GM21390 (cell line): Measurements from ENCODE around the gene LRCOL1.
"Not testable (repeated sequence)": the region's sequence is repeated elsewhere in the genome, so short reads cannot be mapped to it uniquely, and the experiment has no call there.

Experiments used
- ATAC-seq: cut with Tn5 transposase; IDR thresholded peaks from one replicate; pipeline ENCODE4 v1.9.1; 2021; ENCODE audit not compliant: unreplicated experiment

LRCOL1 gene

DNA sequence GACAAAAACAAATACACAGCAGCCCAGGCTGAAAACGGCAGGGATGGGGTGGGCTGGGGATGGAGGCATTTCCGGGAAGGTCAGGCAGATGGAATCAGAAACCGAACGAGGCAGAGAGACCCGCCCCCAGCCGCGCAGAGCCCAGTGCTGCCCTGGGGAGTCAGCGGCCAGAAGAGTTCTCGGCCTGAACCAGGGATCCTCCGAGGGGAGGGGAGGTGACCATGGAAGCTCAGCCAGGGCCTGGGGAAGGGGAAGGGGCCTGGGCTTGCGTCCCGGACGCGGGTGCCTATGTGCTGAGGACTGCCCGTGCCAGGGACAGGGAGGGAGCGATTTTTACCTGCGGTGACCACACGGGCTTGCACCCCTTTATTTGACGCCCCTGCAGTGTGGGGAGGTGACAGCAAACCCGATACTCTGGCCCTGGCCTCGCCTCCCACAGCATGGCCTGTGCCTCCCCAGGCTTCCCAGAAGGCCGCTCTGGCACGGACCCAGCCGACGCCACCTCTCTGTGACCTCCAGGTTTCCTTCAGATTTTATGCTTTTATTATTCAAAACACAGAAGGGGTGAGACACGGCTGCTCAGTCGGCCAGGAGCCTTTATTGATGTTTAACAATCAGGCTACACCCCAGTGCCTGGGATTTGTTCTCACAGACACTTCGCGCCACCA lies 7.7 kb downstream of the LRCOL1 start:
- ATAC-seq, result no peak

GRCh38 chr12:132601171-132601883 lies 9.1 kb downstream of the LRCOL1 start:
- ATAC-seq, result no peak

GRCh38 chr12:132600048-132601032 lies 10.0 kb downstream of the LRCOL1 start:
- no peak for ATAC-seq

DNA sequence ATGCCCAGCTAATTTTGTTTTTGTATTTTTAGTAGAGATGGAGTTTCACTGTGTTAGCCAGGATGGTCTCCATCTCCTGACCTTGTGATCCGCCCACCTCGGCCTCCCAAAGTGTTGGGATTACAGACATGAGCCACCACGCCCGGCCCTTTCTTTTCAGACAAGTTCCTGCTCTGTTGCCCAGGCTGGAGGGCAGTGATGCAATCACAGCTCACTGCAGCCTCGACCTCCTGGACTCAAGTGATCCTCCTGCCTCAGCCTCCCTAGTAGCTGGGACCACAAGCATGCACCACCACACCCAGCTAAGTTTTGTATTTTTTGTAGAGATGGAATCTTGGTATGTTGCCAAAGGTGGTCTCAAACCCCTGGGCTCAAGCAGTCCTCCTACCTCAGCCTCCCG lies 10.9 kb downstream of the LRCOL1 start:
- not testable (repeated sequence) for ATAC-seq

- no peak for ATAC-seq
Observed at GRCh38 chr12:132597333-132598316, 12.8 kb downstream of the LRCOL1 start.

DNA sequence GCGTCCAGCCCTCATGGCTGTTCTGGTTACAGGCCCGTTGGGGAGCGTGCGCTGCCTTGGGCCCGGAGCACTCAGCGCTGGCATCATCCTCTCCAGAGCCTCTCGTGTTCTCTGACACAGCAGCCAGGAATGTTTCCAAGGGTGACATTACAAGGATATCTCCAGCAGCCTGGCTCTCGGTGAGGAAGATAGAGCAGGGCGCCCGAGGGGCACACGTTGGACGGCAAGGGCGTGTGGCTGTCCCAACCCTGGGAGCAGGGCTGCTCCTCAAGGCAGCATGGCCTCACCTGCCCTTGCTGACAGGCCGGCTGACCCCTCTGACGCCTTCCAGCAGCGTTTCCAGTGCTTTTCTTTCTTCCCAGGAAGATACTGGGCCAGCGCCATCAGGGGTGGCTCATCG lies 14.4 kb downstream of the LRCOL1 start:
- no peak for ATAC-seq

GRCh38 chr12:132595183-132595582 lies 15.2 kb downstream of the LRCOL1 start:
- no peak for ATAC-seq

DNA sequence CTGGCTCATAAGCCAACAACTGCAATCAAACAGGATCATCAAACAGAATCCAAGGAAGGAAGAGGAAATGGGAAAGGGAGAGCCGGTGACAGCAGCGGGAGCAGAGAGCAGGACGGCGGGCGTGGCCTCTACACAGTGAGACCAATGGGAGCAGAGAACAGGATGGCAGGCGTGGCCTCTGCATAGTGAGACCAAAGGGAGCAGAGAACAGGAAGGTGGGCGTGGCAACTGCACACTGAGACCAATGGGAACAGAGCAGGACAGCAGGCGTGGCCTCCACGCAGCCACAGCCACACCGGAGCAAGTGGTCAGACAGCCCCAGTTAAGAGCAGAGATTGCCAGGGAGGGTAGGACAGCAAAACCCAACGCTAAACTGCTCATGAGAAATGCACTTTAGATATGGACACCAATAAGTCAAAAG lies 16.4 kb downstream of the LRCOL1 start:
- no peak for ATAC-seq

GRCh38 chr12:132593521-132593920 lies 16.9 kb downstream of the LRCOL1 start:
- ATAC-seq, result no peak

DNA sequence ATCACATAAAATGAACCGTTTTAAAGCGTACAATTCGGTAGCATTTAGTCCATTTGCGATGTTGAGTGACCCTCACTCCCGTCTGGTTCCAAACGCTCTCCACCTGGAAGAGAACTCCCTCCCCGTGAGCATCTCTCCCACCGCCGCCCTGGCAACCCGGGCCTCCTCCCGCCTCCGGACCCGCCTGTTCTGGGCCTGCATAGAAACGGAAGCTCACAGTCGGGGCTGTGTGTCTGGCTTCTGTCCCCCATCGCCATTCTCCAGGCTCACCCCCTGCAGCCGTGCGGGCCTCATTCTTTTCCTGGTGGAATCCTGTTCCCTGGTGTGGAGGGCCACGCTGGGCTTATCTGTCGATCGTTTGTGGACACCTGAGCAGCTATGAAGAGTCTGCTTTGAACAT lies 17.3 kb downstream of the LRCOL1 start:
- ATAC-seq, result no peak

GRCh38 chr12:132592282-132592970 lies 18.0 kb downstream of the LRCOL1 start:
- no peak for ATAC-seq

DNA sequence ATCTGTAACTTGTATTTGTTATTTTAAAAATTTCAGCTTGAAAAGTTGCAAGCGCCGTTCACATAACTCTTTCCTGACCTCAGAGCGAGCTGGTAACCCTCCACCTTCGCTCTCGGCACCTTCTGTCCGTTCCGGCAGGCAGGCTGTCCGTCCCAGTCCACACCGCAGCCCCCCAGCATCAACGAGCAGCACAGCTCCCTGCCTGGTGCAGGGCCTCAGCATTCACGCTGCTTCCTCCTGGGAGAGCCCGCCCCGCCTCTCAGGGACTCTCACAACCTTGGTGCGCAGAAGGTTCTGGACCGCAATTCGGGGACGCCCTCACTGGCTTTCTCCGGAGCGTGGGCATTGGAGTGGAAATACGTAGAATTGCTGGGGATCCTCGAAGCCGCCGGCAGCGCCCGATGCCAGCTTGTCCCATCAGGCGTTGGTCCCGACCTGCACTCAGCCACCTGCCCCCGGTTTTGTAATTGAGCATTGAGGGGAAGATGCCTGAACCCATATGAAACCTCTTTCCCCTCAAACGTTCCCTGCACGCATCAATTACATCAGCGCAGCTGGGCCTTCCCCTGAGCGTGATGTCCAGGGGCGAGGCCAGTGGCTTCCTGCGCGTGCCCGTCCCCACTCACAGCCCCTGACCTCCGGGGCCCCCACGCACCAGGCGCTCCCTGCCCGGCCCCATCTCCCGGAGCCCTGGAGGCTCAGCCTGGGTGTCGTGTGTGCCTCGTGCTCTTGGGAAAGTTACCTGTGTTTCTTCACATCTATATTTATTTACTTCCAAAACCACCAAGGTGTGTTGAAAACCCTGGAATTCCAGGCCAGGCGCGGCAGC lies 19.1 kb downstream of the LRCOL1 start:
- ATAC-seq, result no peak

DNA sequence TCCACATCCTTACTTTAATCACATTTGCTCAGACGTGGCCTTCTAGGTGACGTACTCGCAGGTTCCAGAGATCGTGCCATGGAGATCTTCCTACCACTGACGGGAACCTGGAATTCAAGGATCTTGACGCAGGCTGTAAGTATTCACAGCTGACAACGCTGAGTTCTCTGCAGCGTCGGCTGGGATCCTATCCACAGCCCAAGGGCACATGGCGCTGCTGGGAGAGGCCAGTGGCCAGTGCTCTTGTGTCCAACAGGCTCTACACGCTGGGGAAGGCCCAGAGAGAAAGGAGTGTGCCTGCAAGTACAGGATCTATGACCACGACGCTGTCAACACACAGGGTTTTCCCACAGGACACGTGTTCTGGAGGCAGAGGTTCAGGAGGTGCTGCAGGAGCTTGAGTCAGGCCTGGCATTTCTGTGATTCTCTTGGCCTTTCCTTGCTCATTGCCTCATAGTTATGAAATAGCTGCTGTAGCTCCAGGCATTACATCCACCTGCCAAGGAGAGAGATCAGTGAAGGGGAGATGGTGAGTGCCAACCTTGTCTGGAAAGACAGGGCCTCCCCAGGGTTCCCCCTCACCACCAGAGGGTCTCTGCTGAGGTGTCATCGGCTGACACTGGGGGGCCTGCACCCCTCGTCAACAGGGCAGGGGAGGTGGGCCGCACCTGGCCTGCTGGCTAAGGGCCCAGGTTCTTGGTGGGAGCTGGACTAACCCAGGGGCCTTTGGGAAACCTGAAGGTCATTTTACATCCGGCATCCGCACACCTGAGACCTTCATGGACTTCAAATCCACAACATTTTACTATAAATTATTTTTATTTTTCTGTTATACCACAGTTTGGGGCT lies 21.3 kb downstream of the LRCOL1 start:
- ATAC-seq, result no peak

DNA sequence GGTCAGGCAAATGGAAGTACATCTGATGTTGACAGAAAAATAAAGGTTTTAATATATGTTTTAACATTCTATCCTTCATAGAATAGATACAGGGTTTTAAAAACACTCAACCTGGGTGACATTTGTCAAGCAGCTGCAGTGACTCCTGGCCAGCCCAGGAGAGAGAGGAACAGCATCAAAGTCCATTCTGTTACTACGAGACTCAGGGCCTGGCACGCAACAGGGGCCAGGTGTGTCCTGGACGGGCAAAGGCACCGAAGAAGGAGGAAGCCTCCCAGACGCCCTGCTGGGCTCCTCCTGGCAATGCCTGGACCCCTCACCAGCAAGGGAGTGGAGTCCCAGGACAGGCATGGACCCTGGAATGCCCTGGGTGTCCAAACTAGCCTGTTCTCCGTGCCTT lies 22.1 kb downstream of the LRCOL1 start:
- no peak for ATAC-seq

GRCh38 chr12:132587781-132588180 lies 22.6 kb downstream of the LRCOL1 start:
- no peak for ATAC-seq

- no peak for ATAC-seq
Observed at GRCh38 chr12:132586929-132587328, 23.5 kb downstream of the LRCOL1 start.

GRCh38 chr12:132585177-132585576 lies 25.2 kb downstream of the LRCOL1 start:
- ATAC-seq, result no peak

DNA sequence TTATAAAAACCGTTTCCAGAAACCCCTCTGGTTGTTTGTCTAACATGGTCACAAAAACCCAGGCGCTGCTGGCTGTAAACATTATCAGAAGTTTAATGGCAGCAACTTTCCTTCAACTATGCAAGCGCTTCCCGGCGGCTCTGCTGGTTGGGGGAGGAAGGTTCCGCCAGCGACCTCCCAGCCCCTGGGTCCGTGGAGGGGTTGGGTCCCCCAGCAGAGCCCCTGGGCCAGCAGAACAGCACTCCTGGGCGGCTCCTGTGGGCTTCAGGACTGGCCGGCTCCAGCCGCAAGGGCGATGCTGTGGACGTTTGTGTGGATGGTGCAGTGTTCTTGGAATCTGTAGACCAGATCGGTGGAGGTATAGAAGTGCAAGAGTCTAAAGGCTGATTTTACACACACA lies 26.0 kb downstream of the LRCOL1 start:
- ATAC-seq, result no peak
